Measurements from ENCODE around the gene COL4A6.

The COL4A6 gene

GRCh38 chrX:108159028-108159670 lies 279.1 kb downstream of the COL4A6 start:
- DNase-seq (ENCODE audit: low read depth in 2 of 2) = no peak

- DNase-seq (ENCODE audit: low read depth in 2 of 2) = no peak
These were observed 280.6 kb downstream of the COL4A6 start for GRCh38 chrX:108157628-108158027.

- DNase-seq (ENCODE audit: low read depth in 2 of 2) = no peak
These were observed 281.2 kb downstream of the COL4A6 start for GRCh38 chrX:108156934-108157466.

- no peak for DNase-seq (ENCODE audit: low read depth in 2 of 2)
These were observed 282.1 kb downstream of the COL4A6 start for GRCh38 chrX:108156082-108156481.

GRCh38 chrX:108148524-108148923 lies 289.7 kb downstream of the COL4A6 start:
- DNase-seq (ENCODE audit: low read depth in 2 of 2) = no peak

- no peak for DNase-seq (ENCODE audit: low read depth in 2 of 2)
These were observed 299.2 kb downstream of the COL4A6 start for GRCh38 chrX:108138814-108139702.

GRCh38 chrX:108134724-108135123 lies 303.5 kb downstream of the COL4A6 start:
- DNase-seq (ENCODE audit: low read depth in 2 of 2) = no peak

- no peak for DNase-seq (ENCODE audit: low read depth in 2 of 2)
These were observed 305.3 kb downstream of the COL4A6 start for GRCh38 chrX:108132876-108133275.

GRCh38 chrX:108132034-108132433 lies 306.2 kb downstream of the COL4A6 start:
- no peak for DNase-seq (ENCODE audit: low read depth in 2 of 2)

GRCh38 chrX:108131471-108131870 lies 306.8 kb downstream of the COL4A6 start:
- no peak for DNase-seq (ENCODE audit: low read depth in 2 of 2)

GRCh38 chrX:108130889-108131288 lies 307.3 kb downstream of the COL4A6 start:
- DNase-seq (ENCODE audit: low read depth in 2 of 2) = no peak

- DNase-seq (ENCODE audit: low read depth in 2 of 2) = no peak
These were observed 311.1 kb downstream of the COL4A6 start for GRCh38 chrX:108127152-108127551.

- DNase-seq (ENCODE audit: low read depth in 2 of 2) = no peak
These were observed 311.6 kb downstream of the COL4A6 start for GRCh38 chrX:108126661-108127060.

- DNase-seq (ENCODE audit: low read depth in 2 of 2) = no peak
These were observed 314.4 kb downstream of the COL4A6 start for GRCh38 chrX:108123591-108124366.

- DNase-seq (ENCODE audit: low read depth in 2 of 2) = no peak
These were observed 315.5 kb downstream of the COL4A6 start for GRCh38 chrX:108122748-108123147.

- no peak for DNase-seq (ENCODE audit: low read depth in 2 of 2)
These were observed 316.9 kb downstream of the COL4A6 start for GRCh38 chrX:108121291-108121690.

GRCh38 chrX:108117988-108118387 lies 320.2 kb downstream of the COL4A6 start:
- no peak for DNase-seq (ENCODE audit: low read depth in 2 of 2)

- no peak for DNase-seq (ENCODE audit: low read depth in 2 of 2)
These were observed 323.7 kb downstream of the COL4A6 start for GRCh38 chrX:108114541-108114940.

Measured in activated CD4-positive, alpha-beta T cell treated with anti-CD3 and anti-CD28 coated beads for 24 hours (primary cell).